GM12872 (cell line): ENCODE results near the gene GPSM1.

Source experiments
- CTCF ChIP-seq: IDR thresholded peaks from 3 replicates; pipeline ENCODE4 v1.5.1; 2011; ENCODE audit warnings: low read depth, mild to moderate bottlenecking, low read length, moderate library complexity; ENCODE audit not compliant: insufficient read depth

Gene GPSM1

GRCh38 chr9:136318776-136319241 lies 8.5 kb upstream of the GPSM1 start:
- no peak for TF ChIP-seq CTCF

- TF ChIP-seq CTCF = no peak
These were observed 5.8 kb upstream of the GPSM1 start for GRCh38 chr9:136321561-136321960.

DNA sequence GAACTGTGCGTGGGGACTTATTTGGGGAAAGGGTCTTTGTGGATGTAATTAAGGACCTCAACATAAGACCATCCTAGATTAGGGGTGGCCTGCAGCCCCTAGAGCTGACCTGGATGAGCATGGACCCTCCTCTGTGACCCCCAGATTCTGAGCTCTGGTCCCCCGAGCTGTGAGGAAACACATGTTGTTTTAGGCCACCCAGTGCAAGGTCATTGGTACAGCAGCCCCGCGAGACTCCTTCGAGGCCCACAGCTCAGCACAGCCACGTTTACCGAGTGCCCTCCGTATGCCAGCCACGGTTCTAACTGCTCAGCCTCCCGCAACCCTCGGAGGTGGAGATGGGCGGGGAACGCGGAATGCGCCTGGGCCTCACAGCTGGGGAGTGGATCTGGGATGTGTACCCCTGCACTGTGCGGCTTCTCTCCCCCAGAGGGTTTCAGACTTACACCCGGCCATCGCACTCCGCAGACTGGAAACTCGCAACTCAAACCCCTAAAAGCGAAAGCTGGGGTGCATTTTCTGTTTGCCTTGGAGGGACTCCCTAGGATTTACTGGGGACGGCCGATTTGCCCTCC lies 4.5 kb upstream of the GPSM1 start:
- TF ChIP-seq CTCF = no peak

DNA sequence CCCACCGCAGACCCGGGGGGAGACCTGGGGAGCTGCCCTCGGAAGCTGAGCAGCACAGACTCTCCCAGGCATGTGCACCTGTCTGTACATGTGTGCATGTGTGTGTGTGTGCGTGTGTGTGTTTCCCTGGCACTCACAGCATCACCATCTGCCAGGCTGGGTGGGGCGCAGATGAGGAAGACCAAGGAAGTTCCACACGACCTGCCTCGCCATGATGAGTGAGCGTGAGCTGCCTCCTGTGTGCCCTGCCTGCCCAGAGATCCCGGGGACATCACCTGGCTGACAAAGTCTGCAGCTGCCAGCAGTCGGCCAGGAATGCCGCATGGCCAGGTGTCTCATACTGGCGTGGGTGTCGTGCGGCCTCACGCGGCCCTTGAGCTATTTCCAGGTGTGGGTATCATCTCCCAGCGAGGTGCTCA lies 4.0 kb upstream of the GPSM1 start:
- TF ChIP-seq CTCF = no peak

DNA sequence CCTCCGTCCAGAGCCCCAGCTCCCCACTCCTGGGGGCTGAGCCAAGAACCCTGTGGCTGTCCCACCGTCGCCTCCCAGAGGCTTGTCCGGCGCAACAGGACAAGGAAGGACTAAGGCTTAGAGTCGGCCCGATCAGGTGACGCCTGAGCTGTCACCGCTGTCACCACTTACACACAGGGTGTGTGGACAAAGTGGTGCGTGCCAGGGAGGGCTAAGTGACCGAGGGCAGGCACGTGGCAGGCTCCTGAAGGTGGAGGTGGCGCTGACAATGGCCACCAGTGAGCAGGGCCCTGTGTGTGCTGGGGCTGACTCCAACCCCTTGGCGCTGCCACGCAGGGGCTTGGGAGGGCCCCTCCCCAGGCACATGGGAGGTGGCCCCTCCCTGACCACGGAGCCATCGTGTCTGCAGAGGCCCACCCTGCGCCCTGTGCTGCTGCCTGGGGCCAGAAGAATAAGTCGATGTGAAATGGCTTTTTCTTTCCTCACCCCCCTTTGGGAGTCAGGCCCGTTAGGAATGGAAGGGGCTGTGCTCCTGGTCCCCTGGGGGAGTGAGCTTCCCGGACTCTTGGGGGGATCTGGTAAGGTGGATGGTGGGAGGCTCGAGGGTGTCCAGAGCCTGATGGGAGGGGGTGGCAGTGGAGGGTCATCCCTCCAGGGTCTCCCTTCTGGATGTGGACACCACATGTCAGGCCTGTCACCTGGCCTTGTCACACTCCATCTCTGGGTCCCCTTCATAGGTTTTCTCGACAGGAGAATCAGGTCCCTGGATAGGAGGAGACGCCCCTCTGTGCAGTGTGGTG lies 2.6 kb upstream of the GPSM1 start:
- no peak for TF ChIP-seq CTCF

DNA sequence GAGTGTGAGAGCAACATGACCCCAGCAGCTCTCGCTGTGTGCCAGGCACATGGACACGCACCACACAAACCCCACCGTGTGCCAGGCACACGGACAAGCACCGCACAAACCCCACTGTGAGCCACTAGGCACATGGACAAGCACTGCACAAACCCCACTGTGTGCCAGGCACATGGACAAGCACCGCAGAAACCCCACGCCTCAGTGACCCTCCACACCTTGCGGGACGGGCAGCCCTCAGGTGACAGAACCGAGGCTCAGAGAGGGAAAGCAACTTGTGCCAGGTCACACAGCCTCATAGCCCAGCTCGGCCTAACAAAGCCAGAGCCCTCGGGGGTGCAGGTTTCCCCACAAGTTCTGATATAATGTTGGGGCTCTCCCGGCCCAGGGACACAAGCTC lies 2.0 kb upstream of the GPSM1 start:
- no peak for TF ChIP-seq CTCF

GRCh38 chr9:136326061-136326760 lies 1.1 kb upstream of the GPSM1 start:
- TF ChIP-seq CTCF = no peak
